ENCODE data around the gene NELL1.

- TF ChIP-seq CTCF (IDR thresholded peaks at IDR 0.05), result no peak
- no peak for TF ChIP-seq POLR2AphosphoS5 (IDR thresholded peaks at IDR 0.05)
- TF ChIP-seq POLR2A (IDR thresholded peaks at IDR 0.05), result no peak
- TF ChIP-seq EP300 (IDR thresholded peaks at IDR 0.05), result no peak
Observed at GRCh38 chr11:21411104-21411503, 741.7 kb downstream of the NELL1 start.

All from upper lobe of left lung (tissue), 4 donors.